Activated naive CD8-positive, alpha-beta T cell treated with anti-CD3 and anti-CD28 coated beads, Interleukin-2, amount 50 U/mL, for 16 hours (primary cell): ENCODE measurements around the gene CYP26C1.

Experiments used
- DNase-seq: peaks from one replicate; pipeline ENCODE4 v3.0.0-alpha.2; 2020; ENCODE audit warnings: low read depth, low spot score

The CYP26C1 gene

GRCh38 chr10:93115661-93116383, 55.2 kb downstream of the CYP26C1 start:
- DNase-seq: peak; percentile 33
